ENCODE results near the gene RASA2. TPM values are rescaled to one million over a fixed set of nuclear protein-coding genes. Genes with fewer than 3 reads are reported as not detected.

RASA2 gene
- total and polyA plus RNA-seq, 2 of the 8 experiments (the other 6 are each of a cell fraction or from before 2014, with no cell fraction given), result 3.5 to 15.9 TPM

DNA sequence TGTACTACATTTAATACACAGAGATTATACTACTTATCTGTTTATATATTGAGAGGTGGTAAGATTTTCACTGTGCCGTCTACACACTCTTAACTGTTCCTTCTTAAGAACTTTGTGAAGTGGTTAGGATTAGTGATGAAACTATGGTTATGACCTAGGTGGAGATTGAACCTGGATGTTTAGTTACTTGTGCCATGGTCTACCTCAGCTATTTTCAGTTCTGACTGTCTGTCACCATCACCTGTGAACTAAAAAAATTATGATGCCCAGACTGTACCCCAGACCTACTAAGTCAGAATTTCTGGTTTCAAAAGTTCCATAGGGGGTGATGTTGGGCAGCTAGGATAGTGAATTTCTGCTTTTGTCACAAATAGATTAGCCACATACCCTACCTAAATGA is 6.4 kb downstream of the RASA2 start:
- Histone ChIP-seq H3K27ac (ENCODE audit: low read depth, low read length) (no peak overlapping the region), H3K4me3 (ENCODE audit: extremely low read depth in 1 of 4, insufficient read depth in 2 of 4, low read depth in 3 of 4, low read length in 4 of 4) (no peak overlapping the region), H3K23ac (ENCODE audit: insufficient read length) (no peak overlapping the region), H4K5ac (ENCODE audit: insufficient read length, low read depth, low read length) (no peak overlapping the region), H3K79me1 (ENCODE audit: low read depth, low read length) (peaks cover 2% of the 10 kb centered on the region; the same call in 1 of the 2 replicates), H3K18ac (ENCODE audit: extremely low read depth, low read length) (no peak overlapping the region), H2BK5ac (ENCODE audit: low read depth, low read length) (no peak overlapping the region), H3K56ac (replicated peaks; ENCODE audit: insufficient read length, low read depth, low read length) (no peak overlapping the region), H2BK15ac (ENCODE audit: low read length) (no peak overlapping the region), H3K9ac (replicated peaks in 1 of 4; ENCODE audit: extremely low read depth in 1 of 4, low read depth in 3 of 4, low read length in 3 of 4) (no peak overlapping the region), H3K23me2 (ENCODE audit: low read depth, low read length) (no peaks in the 10 kb centered on the region), H3K79me2 (ENCODE audit: control insufficient read depth in 1 of 2, insufficient read depth in 2 of 2, low read length in 2 of 2) (peaks cover 0 to 80% of the 10 kb centered on the region in 2 experiments; a peak in 3 of 4 replicates), H3K9me3 (ENCODE audit: insufficient read depth in 2 of 2, low read depth in 1 of 2, low read length in 1 of 2) (no peaks in the 10 kb centered on the region), H3K36me3 (ENCODE audit: control insufficient read depth in 2 of 4, insufficient read depth in 4 of 4, low read length in 3 of 4) (no peaks in the 10 kb centered on the region), H2BK12ac (ENCODE audit: low read depth, low read length) (no peak overlapping the region), H2AFZ (ENCODE audit: low read length) (no peak overlapping the region), H3K4ac (replicated peaks; ENCODE audit: insufficient read length, low read depth, low read length) (no peak overlapping the region), H3K4me1 (replicated peaks in 1 of 4; ENCODE audit: control insufficient read depth in 3 of 4, insufficient read depth in 4 of 4, low read length in 3 of 4) (peaks cover 0 to 10% (median 5%) of the 10 kb centered on the region in 4 experiments; a peak in 4 of 7 replicates), H4K8ac (ENCODE audit: extremely low read depth, insufficient read depth, low read length) (no peak overlapping the region), H4K91ac (replicated peaks; ENCODE audit: insufficient read length, low read length) (no peak overlapping the region), H3K14ac (ENCODE audit: insufficient read length) (no peak overlapping the region), H3K4me2 (ENCODE audit: insufficient read depth in 1 of 2, low read depth in 2 of 2, low read length in 2 of 2) (no peak overlapping the region), H3K27me3 (replicated peaks in 1 of 4; ENCODE audit: control insufficient read depth in 3 of 4, extremely low read depth in 1 of 4, insufficient read depth in 3 of 4, low read length in 3 of 4) (no peaks in the 10 kb centered on the region), H2BK120ac (replicated peaks; ENCODE audit: low read depth, low read length) (no peak overlapping the region), H2BK20ac (ENCODE audit: low read length) (no peak overlapping the region), H4K20me1 (replicated peaks in 1 of 2; ENCODE audit: control insufficient read depth in 1 of 2, insufficient read depth in 2 of 2, low read length in 2 of 2) (peaks cover 4 to 5% of the 10 kb centered on the region in 2 experiments), H2AK5ac (ENCODE audit: low read depth, low read length) (no peak overlapping the region)
- ChIA-PET POLR2A (ENCODE audit: partially characterized antibody) (no interaction called here), CTCF (ENCODE audit: partially characterized antibody) (interaction anchor here (0.6 to 2.1 kb wide), 2 partner anchors 32 to 38 kb away, joined by 3 to 7 read pairs; no protein-coding TSS in a partner anchor)
- WGBS, 2 experiments (ENCODE audit: extremely low coverage in 1 of 2, insufficient coverage in 1 of 2, insufficient read length in 1 of 2, insufficient replicate concordance in 2 of 2, low coverage in 1 of 2, low lambda C conversion rate in 2 of 2, missing lambda C conversion rate in 1 of 2), result 82% methylated on average over 1 of the region's 1 CpG; no CpG with 5 or more reads in 1 of the 2 experiments
- DNase-seq (ENCODE audit: low read depth in 1 of 2, low spot score in 2 of 2) (no peak), FAIRE-seq (no peak)
- no peak for TF ChIP-seq BRCA1 (IDR thresholded peaks at IDR 0.05; ENCODE audit: low read depth, low read length)
- no peak for TF ChIP-seq YY1 (IDR thresholded peaks at IDR 0.05; ENCODE audit: low read depth, low read length)

All from H1 (cell line).